ENCODE measurements around the gene MSH5. TPM values are rescaled to one million over a fixed set of nuclear protein-coding genes. Genes with fewer than 3 reads are reported as not detected.

Gene MSH5
- total and polyA plus RNA-seq, 9 of the 15 experiments (the other 6 are each of a cell fraction or from before 2014, with no cell fraction given): 12.5 to 104 (median 46.6) TPM

DNA sequence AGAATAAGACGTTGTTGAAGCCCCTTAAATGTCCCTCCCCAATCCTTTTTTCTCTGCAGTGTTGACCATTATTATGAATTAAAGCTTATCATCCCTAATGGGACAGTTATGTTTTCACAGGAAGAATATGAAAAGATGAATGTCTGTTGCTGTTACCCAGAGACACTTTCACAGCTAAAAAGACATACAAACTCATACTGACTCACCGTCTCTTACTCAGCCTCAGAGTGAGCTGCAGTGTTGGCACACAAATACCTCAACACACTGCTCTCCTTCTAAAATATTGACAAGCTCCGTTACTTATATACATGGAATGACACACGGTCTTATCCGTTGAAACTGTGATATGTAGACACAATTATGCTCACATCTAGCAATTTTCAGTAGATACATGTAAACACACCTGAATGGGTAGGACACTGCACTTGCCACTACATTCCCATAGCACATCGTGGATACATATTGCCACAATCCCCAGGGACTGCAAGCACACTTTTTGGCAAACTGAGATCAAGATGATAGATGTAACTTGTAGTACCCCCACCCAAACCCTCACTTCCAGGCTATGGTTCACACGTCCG lies 13.0 kb downstream of the MSH5 start (continued):
- TF ChIP-seq, protein P1, sequence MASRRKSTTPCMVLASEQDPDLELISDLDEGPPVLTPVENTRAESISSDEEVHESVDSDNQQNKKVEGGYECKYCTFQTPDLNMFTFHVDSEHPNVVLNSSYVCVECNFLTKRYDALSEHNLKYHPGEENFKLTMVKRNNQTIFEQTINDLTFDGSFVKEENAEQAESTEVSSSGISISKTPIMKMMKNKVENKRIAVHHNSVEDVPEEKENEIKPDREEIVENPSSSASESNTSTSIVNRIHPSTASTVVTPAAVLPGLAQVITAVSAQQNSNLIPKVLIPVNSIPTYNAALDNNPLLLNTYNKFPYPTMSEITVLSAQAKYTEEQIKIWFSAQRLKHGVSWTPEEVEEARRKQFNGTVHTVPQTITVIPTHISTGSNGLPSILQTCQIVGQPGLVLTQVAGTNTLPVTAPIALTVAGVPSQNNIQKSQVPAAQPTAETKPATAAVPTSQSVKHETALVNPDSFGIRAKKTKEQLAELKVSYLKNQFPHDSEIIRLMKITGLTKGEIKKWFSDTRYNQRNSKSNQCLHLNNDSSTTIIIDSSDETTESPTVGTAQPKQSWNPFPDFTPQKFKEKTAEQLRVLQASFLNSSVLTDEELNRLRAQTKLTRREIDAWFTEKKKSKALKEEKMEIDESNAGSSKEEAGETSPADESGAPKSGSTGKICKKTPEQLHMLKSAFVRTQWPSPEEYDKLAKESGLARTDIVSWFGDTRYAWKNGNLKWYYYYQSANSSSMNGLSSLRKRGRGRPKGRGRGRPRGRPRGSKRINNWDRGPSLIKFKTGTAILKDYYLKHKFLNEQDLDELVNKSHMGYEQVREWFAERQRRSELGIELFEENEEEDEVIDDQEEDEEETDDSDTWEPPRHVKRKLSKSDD (conservative IDR thresholded peaks at IDR 0.05; ENCODE audit: low read length): no peak
- TF ChIP-seq HMGN3 (IDR thresholded peaks at IDR 0.05; ENCODE audit: borderline replicate concordance, extremely low read depth, insufficient read length, low read depth, low read length) (no peak), ZNF133 (CRISPR knock-in tag; IDR thresholded peaks at IDR 0.05) (no peak), DACH1 (IDR thresholded peaks at IDR 0.05; ENCODE audit: partially characterized antibody) (no peak), JUN (IDR thresholded peaks at IDR 0.05; ENCODE audit: borderline replicate concordance, low read depth, low read length) (no peak), JUN (CRISPR knock-in tag; IDR thresholded peaks at IDR 0.05; ENCODE audit: borderline replicate concordance) (0 out of 2 replicates have a peak, but pooled peaks have one; percentile 52), SRSF7 (optimal IDR thresholded peaks at IDR 0.05; ENCODE audit: low read depth, low read length) (no peak), RBFOX2 (IDR thresholded peaks at IDR 0.05; ENCODE audit: low read depth, low read length) (0 out of 2 replicates have a peak, but pooled peaks have one; percentile 4), SMARCA4 (IDR thresholded peaks at IDR 0.05) (no peak), SRF (CRISPR knock-in tag; IDR thresholded peaks at IDR 0.05) (no peak), EP400 (IDR thresholded peaks at IDR 0.05) (no peak), ARID3B (CRISPR knock-in tag; IDR thresholded peaks at IDR 0.05; ENCODE audit: borderline replicate concordance) (no peak)
- TF ChIP-seq, protein P2, sequence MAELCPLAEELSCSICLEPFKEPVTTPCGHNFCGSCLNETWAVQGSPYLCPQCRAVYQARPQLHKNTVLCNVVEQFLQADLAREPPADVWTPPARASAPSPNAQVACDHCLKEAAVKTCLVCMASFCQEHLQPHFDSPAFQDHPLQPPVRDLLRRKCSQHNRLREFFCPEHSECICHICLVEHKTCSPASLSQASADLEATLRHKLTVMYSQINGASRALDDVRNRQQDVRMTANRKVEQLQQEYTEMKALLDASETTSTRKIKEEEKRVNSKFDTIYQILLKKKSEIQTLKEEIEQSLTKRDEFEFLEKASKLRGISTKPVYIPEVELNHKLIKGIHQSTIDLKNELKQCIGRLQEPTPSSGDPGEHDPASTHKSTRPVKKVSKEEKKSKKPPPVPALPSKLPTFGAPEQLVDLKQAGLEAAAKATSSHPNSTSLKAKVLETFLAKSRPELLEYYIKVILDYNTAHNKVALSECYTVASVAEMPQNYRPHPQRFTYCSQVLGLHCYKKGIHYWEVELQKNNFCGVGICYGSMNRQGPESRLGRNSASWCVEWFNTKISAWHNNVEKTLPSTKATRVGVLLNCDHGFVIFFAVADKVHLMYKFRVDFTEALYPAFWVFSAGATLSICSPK (IDR thresholded peaks at IDR 0.05; ENCODE audit: borderline replicate concordance): no peak
